Measurements from ENCODE around the gene HDHD3.

DNA sequence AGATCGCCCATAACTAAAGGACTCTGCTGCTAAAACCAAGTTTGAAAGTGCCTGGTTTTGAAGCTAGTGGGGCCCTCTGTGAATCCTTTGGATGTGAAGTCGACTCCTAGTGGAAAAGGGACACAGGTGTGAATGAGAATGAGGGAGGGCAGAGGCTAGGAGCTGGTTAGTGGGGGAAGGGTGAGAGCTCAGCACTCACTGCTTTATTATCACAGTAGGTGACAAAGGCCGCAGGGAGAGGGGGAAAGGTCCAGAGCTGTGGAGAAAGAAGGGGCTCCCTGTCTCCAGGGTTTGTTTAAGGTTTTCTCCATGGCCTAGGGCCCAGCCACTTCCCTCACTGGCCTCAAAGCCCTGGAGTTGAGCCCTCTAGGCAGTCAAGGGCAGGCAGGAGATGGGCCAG is 3.5 kb downstream of the HDHD3 start:
- TF ChIP-seq CTCF (optimal IDR thresholded peaks at IDR 0.05 in 1 of 3, IDR thresholded peaks at IDR 0.05 in 1 of 3, conservative IDR thresholded peaks at IDR 0.05 in 1 of 3; ENCODE audit: extremely low read depth in 1 of 3, insufficient read depth in 2 of 3, low read length in 3 of 3) (no peak), EZH2 (IDR thresholded peaks at IDR 0.05; ENCODE audit: low read length) (no peak)
